ENCODE data around the gene ERP44.

ERP44 gene

GRCh38 chr9:100090880-100091279 is 7.9 kb downstream of the ERP44 start:
- TF ChIP-seq CTCF (conservative IDR thresholded peaks at IDR 0.05; ENCODE audit: control insufficient read depth, insufficient read depth, low read depth, low read length), result no peak
- no peak for DNase-seq (ENCODE audit: low read depth)

GRCh38 chr9:100088202-100088601 is 10.6 kb downstream of the ERP44 start:
- no peak for TF ChIP-seq CTCF (conservative IDR thresholded peaks at IDR 0.05; ENCODE audit: control insufficient read depth, insufficient read depth, low read depth, low read length)
- H3K4me3 ChIP-seq (ENCODE audit: control insufficient read depth, low read depth, low read length), result no peak overlapping the region
- no peak for DNase-seq (ENCODE audit: low read depth)

More at GRCh38 chr9:100090880-100091279, 7.9 kb downstream of the ERP44 start:
- no peak overlapping the region for H3K4me3 ChIP-seq (ENCODE audit: control insufficient read depth, low read depth, low read length)

- no peak overlapping the region for H3K4me3 ChIP-seq (ENCODE audit: control insufficient read depth, low read depth, low read length)
- TF ChIP-seq CTCF (conservative IDR thresholded peaks at IDR 0.05; ENCODE audit: control insufficient read depth, insufficient read depth, low read depth, low read length), result no peak
- DNase-seq (ENCODE audit: low read depth), result peak; percentile 51
Measured at GRCh38 chr9:100087218-100087617, 11.6 kb downstream of the ERP44 start.

- DNase-seq (ENCODE audit: low read depth), result no peak
- no peak overlapping the region for H3K4me3 ChIP-seq (ENCODE audit: control insufficient read depth, low read depth, low read length)
- TF ChIP-seq CTCF (conservative IDR thresholded peaks at IDR 0.05; ENCODE audit: control insufficient read depth, insufficient read depth, low read depth, low read length), result no peak
Measured at GRCh38 chr9:100086097-100086635, 12.6 kb downstream of the ERP44 start.

GRCh38 chr9:100084734-100085133 is 14.1 kb downstream of the ERP44 start:
- no peak for DNase-seq (ENCODE audit: low read depth)
- no peak overlapping the region for H3K4me3 ChIP-seq (ENCODE audit: control insufficient read depth, low read depth, low read length)
- no peak for TF ChIP-seq CTCF (conservative IDR thresholded peaks at IDR 0.05; ENCODE audit: control insufficient read depth, insufficient read depth, low read depth, low read length)

GRCh38 chr9:100084128-100084453 is 14.7 kb downstream of the ERP44 start:
- TF ChIP-seq CTCF (conservative IDR thresholded peaks at IDR 0.05; ENCODE audit: control insufficient read depth, insufficient read depth, low read depth, low read length), result no peak
- DNase-seq (ENCODE audit: low read depth), result no peak
- H3K4me3 ChIP-seq (ENCODE audit: control insufficient read depth, low read depth, low read length), result no peak overlapping the region
